DMS153 (cell line): Measurements from ENCODE around the gene RIMBP2.
"Not testable (repeated sequence)": the region's sequence is repeated elsewhere in the genome, so short reads cannot be mapped to it uniquely, and the experiment has no call there.

Experiments used
- DNase-seq: peaks from one replicate; lab custom pipeline; 2025; lab: John Stamatoyannopoulos, UW

The RIMBP2 gene

DNA sequence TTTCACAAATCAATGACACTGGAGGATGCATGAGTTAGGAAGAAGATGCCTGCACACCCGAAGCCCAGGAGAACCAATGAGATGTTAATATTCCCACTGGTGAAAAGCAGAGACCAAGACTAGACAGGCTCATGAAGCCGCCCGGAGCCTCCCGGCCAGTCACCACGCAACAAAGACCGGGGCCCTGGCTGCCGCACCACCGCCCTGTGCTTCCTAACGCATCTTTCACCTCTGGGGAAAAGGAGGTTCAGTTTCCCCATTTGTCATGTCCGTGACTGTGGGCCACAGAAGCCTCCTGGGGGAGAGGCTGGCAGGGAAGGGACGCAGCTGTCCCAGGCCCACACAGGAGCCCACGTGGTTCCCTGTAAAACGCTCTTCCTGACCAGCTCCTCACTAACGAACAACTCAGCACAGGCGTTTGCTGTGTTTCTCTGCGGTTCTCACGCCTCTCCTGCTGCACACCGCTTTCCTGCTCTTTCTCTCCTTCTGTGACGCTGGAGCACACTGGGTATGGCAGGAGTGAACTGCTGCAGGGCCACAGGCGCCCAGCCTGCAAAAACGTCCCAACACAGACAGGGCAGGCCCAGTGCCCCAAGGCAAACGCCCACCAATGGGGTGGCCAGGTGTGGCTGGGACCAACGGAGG is 10.8 kb downstream of the RIMBP2 start:
- DNase-seq: no peak

DNA sequence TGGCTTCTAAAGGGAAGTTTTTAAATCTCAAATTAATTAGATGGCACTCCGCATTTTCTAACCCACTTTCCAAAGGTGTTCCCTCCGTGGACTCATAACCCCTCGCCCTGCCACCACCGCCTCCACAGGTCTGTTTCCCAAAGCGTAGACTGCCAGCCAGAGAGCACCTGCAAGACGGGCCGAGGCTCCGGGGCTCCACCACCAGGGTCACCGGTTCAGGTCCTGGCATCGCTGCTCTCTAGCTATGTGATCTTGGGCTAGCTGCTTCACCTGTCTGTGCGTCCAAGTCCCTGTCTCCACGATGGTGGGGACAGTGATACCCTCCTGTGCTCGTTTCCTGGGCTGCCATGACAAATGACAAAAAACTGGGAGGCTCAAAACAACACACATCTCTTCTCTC is 11.5 kb downstream of the RIMBP2 start:
- DNase-seq: no peak

DNA sequence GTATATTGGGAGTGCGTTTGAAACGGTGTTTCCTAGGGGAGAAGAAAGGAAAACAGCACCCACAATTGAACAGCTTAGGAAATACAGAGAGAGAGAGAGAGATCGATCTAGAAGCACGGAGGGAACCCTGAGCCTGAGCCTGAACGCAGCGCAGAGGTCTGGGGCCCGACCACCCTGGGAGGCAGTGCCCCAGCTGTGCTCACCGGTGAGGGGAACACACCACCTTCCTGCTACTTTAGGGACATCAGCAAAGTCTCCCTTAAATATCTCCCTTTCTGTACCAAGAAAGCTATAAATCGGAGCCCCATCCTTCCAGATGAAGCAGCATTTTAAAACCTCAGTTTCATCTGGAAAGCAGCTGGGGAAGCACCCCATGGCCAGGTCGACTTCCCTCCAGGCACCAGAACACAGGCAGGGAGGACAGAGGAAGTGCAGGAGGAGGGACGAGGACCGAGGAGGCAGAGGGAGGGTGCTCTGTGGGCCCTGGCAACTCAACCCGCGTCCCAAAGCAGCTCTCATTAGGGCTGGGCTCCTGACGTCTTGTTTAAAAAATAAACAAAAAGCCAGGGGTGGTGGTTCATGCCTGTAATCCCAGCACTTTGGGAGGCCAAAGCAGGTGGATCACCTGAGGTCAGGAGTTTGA is 12.2 kb downstream of the RIMBP2 start:
- no peak for DNase-seq

DNA sequence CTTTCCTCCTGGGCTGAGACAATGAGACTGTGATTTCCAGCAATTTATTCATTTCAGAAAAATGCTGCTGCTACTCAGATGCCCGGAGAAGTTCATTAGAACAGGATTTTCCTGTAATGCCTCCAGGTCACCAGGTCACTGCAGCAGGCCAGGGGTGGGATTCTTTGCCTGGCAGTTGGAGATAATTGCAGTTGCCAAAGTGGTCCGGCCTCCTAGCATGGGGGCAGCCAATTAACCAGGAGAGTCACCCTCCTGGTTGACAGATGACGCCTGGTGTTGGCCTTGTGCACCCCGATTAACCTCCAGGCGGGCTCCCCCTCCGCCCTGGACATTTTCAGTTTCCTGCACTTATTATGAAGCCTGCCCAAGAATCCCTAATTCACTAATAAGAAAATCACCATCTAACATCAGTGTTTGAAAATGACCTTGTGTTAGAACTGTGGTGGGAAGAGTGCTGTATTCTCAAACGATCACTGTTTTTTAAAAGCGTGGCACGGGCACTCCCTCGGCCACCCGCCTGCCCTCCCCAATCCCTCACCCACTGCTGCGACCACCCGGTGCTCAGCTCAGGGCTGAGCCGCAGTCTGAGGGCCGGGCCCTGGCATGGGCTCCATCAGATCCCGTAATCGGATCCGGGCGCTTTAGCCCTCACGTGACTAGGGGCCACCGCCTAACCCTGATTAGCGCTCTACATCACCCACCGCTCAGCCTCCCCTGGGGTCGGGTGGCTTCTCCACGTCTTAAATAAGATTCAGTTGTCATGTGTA is 12.9 kb downstream of the RIMBP2 start:
- DNase-seq: no peak

DNA sequence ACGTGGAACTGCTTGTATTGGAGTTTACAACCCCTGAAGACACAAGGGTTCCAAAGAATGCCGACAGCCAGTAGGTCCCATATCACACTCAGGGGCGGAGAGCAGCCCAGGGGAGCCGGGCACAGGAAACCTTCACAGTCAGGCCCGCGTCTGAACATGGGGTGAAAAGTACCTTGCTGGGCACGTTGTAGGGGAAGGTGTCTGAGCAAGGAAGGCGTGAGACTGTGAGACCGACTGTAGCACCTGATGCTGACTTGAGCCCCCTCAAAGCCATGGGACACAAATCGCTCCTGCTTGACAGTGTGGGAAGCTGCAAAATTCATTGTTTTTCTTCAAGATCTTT is 14.7 kb downstream of the RIMBP2 start:
- no peak for DNase-seq

DNA sequence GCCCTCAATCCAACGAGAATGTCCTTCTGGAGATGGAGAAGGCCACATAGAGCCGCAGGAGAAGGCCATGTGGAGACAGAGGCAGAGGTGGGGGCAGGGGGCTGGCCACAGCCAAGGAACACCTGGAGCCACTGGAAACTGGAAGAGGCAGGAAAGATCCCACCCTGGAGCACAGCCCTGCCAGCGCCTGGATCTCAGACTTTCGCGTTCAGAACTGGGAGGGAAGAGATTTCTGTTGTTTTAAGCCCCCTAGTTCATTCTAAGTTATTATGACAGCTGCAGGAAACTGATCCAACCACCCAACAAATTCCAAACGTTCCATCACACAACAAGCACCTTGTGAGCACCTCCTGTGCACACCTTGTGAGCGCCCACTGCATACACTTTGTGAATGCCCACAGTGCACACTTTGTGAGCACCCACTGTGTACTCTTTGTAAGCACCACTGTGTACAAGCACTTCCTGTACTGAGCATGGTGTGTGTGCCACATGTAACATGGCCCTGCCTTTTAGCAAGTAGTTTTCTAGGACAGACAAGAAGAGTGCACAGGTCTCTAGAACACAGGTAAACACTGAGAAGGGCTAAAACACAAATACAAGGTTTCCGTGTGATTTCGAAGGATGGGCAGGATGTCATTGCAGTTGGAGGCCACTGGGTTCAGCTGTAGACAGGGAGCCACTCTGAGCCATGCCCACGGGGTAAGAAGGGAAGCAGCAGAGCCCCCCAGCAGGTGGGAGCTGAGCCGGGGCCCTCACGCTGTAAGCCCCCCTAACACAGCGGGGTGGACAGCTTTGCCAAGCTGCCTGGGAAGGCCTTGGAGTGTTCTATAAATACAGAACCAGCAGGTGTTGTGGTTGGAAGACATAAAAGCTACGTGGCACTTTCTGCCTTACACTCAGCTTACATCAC is 15.4 kb downstream of the RIMBP2 start:
- no peak for DNase-seq

DNA sequence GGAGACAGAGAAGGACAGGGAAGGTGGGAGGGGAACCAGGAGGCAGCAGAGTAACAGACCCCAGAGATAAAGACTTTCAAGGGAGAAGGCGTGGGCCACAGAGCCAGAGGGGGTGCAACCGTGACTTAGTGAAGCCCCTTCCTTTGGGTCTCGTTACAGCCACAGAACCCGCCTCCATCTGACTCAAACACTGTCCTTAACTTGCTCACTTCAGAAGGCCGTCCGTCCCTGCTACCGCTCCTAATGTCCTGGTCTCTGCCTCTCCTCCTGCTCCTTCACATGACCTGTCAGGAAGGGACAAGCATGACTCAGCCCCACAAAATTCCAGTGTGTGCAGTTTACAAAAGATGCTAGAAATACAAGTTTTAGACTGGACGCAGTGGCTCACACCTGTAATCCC is 18.0 kb downstream of the RIMBP2 start:
- no peak for DNase-seq

DNA sequence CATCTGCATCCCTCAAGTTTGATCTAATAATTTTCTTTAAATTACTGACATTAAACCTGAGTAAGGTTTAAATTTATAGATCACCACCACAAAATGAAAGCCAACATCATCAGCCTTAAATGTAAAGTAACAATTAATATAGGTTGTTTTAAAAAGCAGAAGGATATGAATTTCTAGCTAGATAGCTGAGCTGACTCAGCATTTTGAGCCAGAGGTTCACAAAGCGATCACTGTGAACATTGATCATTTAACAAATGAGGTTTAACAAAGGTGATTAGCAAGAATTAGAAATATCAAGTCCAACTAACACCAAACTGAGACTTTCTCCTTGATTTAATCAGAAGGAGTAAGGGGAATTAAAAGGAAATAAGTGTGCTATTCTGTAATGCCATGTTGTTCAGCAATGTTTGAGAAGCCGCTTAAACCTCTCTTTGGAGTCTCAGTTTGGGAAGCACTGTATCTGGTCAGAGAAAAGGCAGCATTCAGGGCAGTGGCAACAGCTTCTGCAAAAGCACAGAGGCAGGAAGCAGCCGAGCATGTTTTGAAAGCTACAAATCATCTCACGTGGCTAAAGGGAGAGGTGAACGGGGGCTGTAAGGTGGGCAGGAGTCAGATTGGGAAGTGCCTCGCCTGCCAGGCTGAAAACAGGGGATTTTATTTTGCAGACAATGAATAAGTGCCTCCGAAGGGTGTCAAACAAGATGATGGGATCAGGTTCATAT is 19.6 kb downstream of the RIMBP2 start:
- DNase-seq: no peak

DNA sequence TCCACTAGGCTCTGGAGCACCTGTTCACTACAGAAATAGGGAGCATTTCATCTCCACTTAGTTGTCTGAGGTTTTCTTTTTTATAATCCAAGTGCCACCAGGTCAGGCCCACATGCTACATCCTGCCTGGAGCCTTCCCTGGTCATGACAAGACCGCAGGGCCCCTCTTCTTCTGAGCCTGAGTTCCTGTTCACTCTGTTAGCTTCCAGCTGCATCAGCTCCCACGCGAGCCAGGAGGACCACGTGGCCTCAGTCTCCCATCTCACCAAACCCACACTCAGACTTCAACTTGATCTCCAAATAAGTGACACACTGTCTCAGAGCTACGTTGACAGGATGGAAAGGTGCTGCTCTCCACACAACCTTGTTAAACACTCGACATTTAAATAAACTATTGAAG is 21.0 kb downstream of the RIMBP2 start:
- DNase-seq: no peak

DNA sequence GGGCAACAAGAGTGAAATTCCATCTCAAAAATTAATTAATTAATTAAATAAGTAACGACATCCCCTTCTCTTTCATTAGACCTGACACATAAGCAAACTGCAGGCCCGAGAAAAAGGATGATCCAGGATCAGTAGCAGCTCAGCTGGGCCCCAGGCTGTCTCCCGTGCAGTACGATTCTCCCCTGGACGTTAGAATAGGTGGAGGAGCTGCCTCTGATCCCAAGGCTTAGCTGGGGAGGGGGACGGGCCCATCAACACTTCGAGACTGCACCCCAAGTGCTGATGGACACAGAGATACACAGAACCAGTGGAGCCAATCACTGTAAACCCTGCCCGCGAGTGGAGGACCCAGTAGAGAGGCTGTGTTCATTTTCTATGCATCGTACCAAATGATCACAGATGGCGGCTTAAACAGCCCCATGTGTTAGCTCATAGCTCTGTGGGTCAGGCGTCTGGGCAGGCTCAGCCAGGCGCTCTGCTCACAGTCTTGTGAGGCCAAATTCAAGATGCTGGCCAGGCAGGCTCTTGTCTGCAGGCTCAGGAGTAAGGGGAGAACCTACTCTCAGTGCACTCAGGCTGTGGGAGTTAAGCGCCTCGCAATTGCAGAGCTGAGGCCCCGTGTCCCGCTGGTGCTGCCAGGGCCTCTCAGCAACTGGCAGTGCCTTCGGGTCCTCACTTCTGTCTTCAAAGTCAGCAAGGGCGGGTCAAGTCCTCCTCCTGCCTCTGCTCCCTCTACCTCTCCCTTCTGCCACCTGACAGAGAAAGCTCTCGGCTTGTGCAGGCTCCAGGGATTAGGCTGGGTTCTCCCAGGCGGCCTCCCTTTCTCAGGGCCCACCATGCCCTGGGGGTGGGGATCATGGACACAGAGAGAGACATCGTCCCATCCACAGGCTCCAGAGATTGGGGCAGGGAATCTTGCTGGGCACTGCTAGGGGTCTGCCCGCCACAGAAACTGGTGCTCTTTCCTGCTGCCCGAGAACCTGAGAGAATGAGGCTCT is 26.4 kb downstream of the RIMBP2 start:
- DNase-seq: no peak

DNA sequence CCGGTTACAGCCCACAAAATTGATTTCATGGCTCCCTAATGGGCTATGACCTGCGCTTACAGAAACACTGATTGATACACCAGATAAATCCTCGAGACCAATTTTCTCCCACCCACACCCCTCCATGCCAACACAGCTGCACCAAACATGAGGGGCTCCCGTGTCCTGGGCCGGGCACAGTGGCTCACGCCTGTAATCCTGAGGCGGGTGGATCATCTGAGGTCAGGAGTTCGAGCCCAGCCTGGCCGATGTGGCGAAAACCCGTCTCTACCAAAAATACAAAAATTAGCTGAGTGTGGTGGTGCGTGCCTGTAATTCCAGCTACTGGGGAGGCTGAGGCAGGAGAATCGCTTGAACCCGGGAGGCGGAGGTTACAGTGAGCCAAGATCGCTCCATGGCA is 27.1 kb downstream of the RIMBP2 start:
- not testable (repeated sequence) for DNase-seq

DNA sequence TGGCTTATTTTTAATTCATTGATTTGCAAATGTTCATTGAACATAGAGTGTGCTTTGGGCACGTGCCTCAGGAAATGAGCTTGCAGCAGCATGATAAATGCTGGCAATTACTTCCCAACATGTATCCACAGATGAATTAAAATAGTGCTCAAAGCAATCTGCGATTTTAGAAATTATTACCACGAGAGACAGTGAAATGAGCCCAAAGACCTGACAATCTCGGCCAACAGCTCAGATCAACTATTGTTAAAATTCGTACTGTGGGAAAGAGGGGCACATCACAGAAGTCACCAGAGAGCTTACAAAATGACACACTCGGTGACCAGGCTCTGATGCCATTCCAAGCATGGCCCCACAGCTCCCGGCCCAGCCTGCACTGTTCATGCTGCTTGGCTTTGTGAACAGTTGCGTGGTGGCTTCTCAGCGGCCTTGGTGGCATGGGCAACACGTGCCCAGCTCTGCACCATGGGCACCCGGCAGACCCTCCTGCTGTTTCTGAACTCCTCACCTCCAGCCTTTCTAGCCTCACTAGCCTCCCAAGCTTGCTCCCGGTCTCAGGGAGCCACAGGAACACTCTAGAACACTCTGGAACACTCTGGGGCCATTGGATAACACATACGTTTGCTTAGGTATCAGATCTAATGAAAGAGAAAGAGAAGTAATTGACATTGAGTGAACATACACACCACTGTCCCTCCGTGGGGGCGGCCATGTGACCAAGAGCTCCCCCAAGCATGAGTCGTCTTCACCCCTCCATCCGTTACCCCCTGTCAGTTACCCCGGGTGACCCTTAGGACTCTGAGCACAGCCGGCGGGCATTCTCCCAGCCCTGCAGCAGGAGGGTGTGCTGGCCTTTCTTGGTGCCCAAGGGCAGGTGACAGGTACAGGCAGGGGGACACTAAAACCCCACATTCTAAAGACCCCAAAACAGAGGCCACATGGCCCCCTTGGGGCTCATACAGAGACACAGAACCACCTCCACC is 28.0 kb downstream of the RIMBP2 start:
- DNase-seq: no peak

DNA sequence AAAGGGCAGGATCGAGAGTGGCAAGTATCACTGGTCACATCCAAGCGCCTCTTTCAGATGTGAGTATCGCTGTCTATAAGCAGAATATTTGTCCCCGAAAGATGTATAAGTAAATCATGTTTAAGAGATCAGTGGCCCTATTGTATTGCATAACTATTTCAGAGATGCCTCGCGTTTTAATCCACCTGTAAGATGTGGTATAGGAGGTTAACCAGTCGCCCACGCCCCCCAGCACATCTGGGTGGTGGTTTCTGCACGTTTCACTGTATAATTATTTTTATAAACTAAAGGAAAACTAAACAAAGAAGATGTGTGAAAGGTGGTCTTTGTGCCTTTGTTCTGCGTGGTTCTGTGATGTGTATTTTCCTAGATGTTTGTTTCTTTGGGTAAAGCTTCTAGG is 28.9 kb downstream of the RIMBP2 start:
- DNase-seq: no peak

DNA sequence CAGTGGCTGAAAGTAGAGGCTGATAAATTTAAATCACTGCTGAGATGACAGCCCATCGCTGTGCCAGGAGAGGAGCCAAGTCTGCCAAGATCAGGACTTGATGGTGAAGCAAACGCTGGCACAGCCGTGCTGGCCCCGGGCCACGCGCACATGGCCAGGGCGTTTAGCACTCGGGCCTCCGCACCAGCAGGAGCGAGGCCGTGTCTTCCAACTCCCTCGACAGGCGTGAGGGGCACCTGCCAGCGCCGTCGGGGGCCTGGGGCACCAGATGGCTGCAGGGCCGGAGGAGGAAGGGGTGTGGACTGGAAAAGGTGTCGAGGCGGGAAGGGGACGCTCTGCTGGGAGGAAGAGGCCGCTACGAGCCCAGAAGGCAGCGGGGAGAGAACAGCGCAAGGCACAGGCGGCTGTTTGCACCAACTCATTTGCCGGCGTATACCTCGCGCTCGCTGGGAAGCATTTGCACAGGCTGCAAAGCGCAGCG is 29.5 kb downstream of the RIMBP2 start:
- peak; percentile 31 for DNase-seq

DNA sequence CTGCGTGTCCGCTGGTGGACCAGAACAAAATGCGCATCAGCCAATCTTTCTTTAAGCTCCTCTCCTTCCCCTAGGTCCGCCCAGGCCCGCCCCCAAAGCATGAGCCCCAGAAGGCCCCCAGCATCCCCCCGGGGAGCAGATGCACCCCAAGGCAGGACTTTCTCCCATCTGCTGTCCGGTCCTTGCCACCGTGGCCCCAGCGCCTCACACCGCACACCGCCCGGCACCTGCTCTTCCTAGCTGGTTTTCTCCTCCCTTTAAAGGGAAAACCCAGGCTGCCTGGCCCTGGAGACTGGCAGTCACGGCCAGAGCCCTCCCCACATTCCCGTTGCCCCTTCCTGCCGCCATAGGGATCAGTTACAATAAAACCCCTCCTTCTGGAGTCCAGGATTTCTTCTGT is 30.2 kb downstream of the RIMBP2 start:
- DNase-seq: no peak

DNA sequence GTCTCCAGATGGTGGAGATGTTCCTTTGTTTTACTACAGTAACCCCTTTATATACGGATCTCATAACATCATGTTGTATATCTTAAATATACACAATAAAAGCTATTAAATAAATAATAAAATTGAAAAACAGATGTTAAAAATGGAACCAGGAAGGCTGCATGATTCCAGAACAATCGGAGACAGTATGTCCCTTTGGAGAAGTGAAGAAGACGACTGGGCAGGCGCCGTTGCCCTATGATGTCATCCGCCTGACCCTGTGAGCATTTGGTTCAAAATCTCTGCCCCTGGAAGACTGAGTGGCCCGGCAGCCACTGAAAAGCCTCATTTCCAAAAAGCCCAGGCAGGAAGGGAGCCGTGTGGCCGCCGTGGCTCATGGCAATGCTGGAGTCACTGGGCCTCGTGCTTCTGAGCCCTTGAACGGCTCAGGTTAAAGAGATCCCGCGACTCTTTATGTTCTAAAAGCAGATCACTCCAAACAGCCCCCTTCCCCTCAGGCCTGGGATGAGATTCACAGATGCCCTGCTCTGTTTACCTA is 30.8 kb downstream of the RIMBP2 start:
- no peak for DNase-seq

DNA sequence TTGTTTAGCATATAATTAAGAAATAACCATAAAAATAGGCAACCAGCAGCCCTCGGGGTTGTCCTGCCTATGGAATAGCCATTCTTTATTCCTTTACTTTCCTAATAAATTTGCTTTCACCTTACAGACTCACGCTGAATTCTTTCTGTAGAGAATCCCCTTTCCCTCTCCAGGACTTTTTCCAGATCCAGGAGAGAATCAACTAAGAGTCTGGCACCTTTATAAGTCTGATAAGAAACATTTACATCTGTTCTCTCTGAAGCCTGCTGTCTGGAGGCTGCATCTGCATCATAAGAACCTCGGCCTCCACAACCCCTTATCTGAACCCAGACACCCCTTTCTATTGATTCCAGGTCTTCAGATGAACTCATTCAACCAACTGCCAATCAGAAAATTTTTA is 32.3 kb downstream of the RIMBP2 start:
- DNase-seq: no peak

DNA sequence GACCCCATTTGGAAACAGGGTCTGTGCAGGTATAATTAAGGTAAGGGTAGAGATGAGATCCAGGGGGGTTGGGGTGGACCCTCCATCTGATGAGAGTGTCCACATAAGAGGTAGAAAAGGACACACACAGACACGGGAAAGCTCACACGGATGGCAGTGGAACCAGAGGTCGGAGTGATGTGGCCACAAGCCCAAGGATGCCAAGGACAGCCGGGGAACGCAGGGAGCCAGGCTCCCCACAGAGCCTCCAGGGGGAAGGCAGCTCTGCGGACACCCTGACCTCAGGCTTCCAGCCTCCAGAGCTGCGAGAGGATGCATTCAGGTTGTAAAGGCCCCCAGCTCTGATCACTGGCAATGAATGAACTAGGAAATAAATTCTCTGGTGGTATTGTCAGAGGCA is 33.0 kb downstream of the RIMBP2 start:
- no peak for DNase-seq

DNA sequence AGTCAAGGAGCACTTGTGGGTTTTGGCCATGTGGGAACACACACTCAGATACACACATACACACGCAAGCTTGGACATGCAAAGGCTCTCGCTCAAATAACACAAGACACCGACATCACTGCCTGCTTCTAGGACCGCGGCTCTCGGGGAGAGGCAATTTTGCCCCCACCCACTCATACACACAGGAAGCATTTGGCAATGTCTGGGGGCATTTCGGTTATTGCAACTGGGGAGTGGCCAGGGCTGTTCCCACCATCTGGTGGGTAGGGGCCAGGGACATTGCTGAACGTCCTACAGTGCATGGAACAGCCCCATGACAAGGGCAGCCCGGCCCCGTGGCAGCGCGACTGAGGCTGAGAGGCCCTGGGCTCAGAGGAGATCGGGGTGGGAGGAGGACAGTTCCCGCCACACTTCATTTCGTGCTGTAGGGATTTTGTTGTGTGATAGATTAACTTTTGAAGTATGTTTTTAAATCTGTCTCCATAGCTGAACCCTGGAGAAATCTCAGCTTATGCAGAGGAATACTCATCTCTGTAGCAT is 35.6 kb downstream of the RIMBP2 start:
- no peak for DNase-seq
